WI38 (cell line): ENCODE measurements around the gene HSD17B12.

Experiments
- H3K4me3 ChIP-seq: 2 replicates; pipeline ENCODE4 v1.5.1; 2011; ENCODE audit warnings: low read depth, mild to moderate bottlenecking, control low read depth, low read length
- CTCF ChIP-seq: IDR thresholded peaks from 2 replicates; pipeline ENCODE4 v1.5.1; 2012; ENCODE audit warnings: low read depth, mild to moderate bottlenecking, control low read depth, low read length

HSD17B12 gene

GRCh38 chr11:43834286-43834685 is 153.7 kb downstream of the HSD17B12 start:
- no peak overlapping the region for H3K4me3 ChIP-seq
- no peak for TF ChIP-seq CTCF

GRCh38 chr11:43835104-43835503 is 154.6 kb downstream of the HSD17B12 start:
- no peak overlapping the region for H3K4me3 ChIP-seq
- TF ChIP-seq CTCF: no peak

GRCh38 chr11:43837879-43838278 is 157.3 kb downstream of the HSD17B12 start:
- no peak for TF ChIP-seq CTCF
- no peak overlapping the region for H3K4me3 ChIP-seq

- TF ChIP-seq CTCF: no peak
- H3K4me3 ChIP-seq: no peak overlapping the region
Observed at GRCh38 chr11:43842021-43842420, 161.5 kb downstream of the HSD17B12 start.

GRCh38 chr11:43845816-43846215 is 165.3 kb downstream of the HSD17B12 start:
- no peak for TF ChIP-seq CTCF
- no peak overlapping the region for H3K4me3 ChIP-seq

- H3K4me3 ChIP-seq: no peak overlapping the region
- peak; percentile 71 for TF ChIP-seq CTCF
Observed at GRCh38 chr11:43852057-43852636, 171.6 kb downstream of the HSD17B12 start.

GRCh38 chr11:43853781-43854180 is 173.2 kb downstream of the HSD17B12 start:
- TF ChIP-seq CTCF: no peak

More at GRCh38 chr11:43853781-43854180, 173.2 kb downstream of the HSD17B12 start:
- no peak overlapping the region for H3K4me3 ChIP-seq
